Kidney epithelial cell (primary cell): ENCODE results near the gene DAPP1. TPM values are rescaled to one million over a fixed set of nuclear protein-coding genes. Genes with fewer than 3 reads are reported as not detected.

ENCODE experiments used
- DNase-seq: peaks from one replicate; pipeline ENCODE4 v3.0.0-alpha.2; 2010; ENCODE audit warnings: low read depth
- H3K27me3 ChIP-seq: 2 replicates; pipeline ENCODE4 v1.6.0; 2011; ENCODE audit warnings: low read length; ENCODE audit not compliant: control insufficient read depth, insufficient read depth
- H3K36me3 ChIP-seq: 2 replicates; pipeline ENCODE4 v1.5.1; 2011; ENCODE audit warnings: low read length; ENCODE audit not compliant: control insufficient read depth, insufficient read depth
- H3K4me3 ChIP-seq: 2 replicates; pipeline ENCODE4 v1.5.1; 2011; ENCODE audit warnings: low read depth, mild to moderate bottlenecking, control low read depth, low read length
- CTCF ChIP-seq: IDR thresholded peaks from 2 replicates; pipeline ENCODE4 v1.5.1; 2011; ENCODE audit warnings: mild to moderate bottlenecking, moderate library complexity, low read length, control low read depth, inconsistent platforms; ENCODE audit not compliant: insufficient read depth, poor library complexity, severe bottlenecking
- total RNA-seq: library from RNA; depleted of rRNA; stranded (reverse); fragments of >200 nt; gene quantifications from 2 replicates; pipeline ENCODE4 v1.2.3, GENCODE V29; 2015

DAPP1 gene
- total RNA-seq, 1 donor from 2014 or later = 29.0 TPM

GRCh38 chr4:99885687-99886086 lies 69.1 kb downstream of the DAPP1 start:
- H3K4me3 ChIP-seq = no peak overlapping the region
- no peak for DNase-seq
- TF ChIP-seq CTCF = no peak
- H3K36me3 ChIP-seq = no peaks in the 10 kb centered on the region
- no peaks in the 10 kb centered on the region for H3K27me3 ChIP-seq

GRCh38 chr4:99886146-99886545 lies 69.5 kb downstream of the DAPP1 start:
- Histone ChIP-seq H3K36me3 (no peaks in the 10 kb centered on the region), H3K27me3 (no peaks in the 10 kb centered on the region), H3K4me3 (no peak overlapping the region)
- no peak for TF ChIP-seq CTCF
- DNase-seq = no peak

DNA sequence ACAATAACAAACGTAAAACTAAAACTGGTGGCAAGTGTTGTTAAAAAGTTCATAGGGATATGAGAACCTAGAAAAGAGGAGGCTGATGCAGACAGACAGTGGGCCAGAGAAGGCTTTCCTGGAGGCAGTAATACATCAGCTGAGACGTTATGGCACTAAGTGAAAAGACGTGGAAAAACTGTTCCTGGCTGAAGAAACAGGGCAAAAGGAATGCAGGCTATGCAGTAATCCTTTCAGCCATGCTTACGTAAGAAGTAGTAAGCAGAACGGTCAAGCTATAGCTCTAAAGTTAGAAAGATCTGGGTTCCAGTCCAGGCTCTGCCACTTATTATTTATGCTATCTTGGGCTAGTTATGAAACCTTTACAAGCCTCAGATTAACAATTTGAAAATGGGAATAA lies 71.2 kb downstream of the DAPP1 start:
- TF ChIP-seq CTCF = no peak
- Histone ChIP-seq H3K27me3 (no peaks in the 10 kb centered on the region), H3K4me3 (no peak overlapping the region), H3K36me3 (no peaks in the 10 kb centered on the region)
- no peak for DNase-seq

DNA sequence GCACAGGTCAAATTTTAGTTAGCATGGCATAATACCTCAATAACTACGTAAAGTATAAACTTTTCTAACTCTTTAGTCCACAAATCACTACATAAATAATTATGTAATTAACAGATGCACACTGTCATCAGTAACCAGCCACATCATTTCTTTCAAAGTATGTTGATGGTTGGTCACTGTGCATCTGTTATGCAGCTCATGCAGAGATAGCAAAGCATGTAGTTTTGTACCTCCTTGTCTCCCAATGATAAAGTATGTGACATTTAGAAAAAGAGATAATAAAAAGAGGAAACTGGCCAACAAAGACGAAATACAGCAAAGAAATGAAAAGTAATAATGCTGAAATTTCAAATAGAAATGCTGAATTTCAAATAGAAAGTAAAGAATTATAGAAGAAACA lies 74.7 kb downstream of the DAPP1 start:
- Histone ChIP-seq H3K27me3 (no peaks in the 10 kb centered on the region), H3K4me3 (no peak overlapping the region), H3K36me3 (no peaks in the 10 kb centered on the region)
- no peak for DNase-seq
- no peak for TF ChIP-seq CTCF

DNA sequence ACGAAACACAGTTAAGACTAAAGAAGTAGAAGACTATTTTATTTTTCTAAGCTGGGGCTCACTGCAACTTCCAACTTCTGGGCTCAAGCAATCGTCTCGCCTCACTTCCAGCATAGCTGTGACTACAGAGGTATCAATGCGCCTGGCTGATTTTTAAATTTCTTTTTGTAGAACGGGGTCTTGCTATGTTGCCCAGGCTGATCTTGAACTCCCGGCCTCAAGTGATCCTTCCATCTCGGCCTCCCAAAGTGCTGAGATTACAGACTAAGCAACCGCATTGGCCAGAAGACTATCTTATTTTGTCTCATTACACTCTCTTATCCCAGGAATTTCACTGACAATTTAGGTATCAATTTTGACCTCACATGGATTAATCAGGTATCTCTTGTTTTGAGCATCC lies 76.4 kb downstream of the DAPP1 start:
- Histone ChIP-seq H3K36me3 (no peaks in the 10 kb centered on the region), H3K27me3 (no peaks in the 10 kb centered on the region), H3K4me3 (peak overlapping the region; percentile 98)
- no peak for DNase-seq
- no peak for TF ChIP-seq CTCF

GRCh38 chr4:99893839-99894160 lies 77.2 kb downstream of the DAPP1 start:
- TF ChIP-seq CTCF = no peak
- DNase-seq = no peak

More at GRCh38 chr4:99893839-99894160, 77.2 kb downstream of the DAPP1 start:
- Histone ChIP-seq H3K27me3 (no peaks in the 10 kb centered on the region), H3K36me3 (no peaks in the 10 kb centered on the region), H3K4me3 (peak overlapping the region; percentile 98)
